ENCODE measurements around the gene ZNF331.

Gene ZNF331

GRCh38 chr19:53571339-53571738, 33.4 kb downstream of the ZNF331 start:
- DNase-seq (ENCODE audit: low read depth in 2 of 2) = no peak

- DNase-seq (ENCODE audit: low read depth in 2 of 2) = no peak
These were observed 39.2 kb downstream of the ZNF331 start for GRCh38 chr19:53576941-53577653.

- no peak for DNase-seq (ENCODE audit: low read depth in 2 of 2)
These were observed 40.0 kb downstream of the ZNF331 start for GRCh38 chr19:53577968-53578367.

- no peak for DNase-seq (ENCODE audit: low read depth in 2 of 2)
These were observed 41.6 kb downstream of the ZNF331 start for GRCh38 chr19:53579518-53579917.

GRCh38 chr19:53580871-53581835, 43.2 kb downstream of the ZNF331 start:
- no peak for DNase-seq (ENCODE audit: low read depth in 2 of 2)

- DNase-seq (ENCODE audit: low read depth in 2 of 2) = no peak
These were observed 43.9 kb downstream of the ZNF331 start for GRCh38 chr19:53581871-53582279.

GRCh38 chr19:53583181-53583580, 45.2 kb downstream of the ZNF331 start:
- DNase-seq (ENCODE audit: low read depth in 2 of 2) = no peak

GRCh38 chr19:53586277-53586691, 48.3 kb downstream of the ZNF331 start:
- no peak for DNase-seq (ENCODE audit: low read depth in 2 of 2)

GRCh38 chr19:53594811-53595509, 57.0 kb downstream of the ZNF331 start:
- DNase-seq (ENCODE audit: low read depth in 2 of 2) = no peak

GRCh38 chr19:53595510-53595867, 57.5 kb downstream of the ZNF331 start:
- DNase-seq (ENCODE audit: low read depth in 2 of 2) = no peak

- no peak for DNase-seq (ENCODE audit: low read depth in 2 of 2)
These were observed 58.1 kb downstream of the ZNF331 start for GRCh38 chr19:53596056-53596455.

GRCh38 chr19:53597023-53597422, 59.1 kb downstream of the ZNF331 start:
- no peak for DNase-seq (ENCODE audit: low read depth in 2 of 2)

- DNase-seq (ENCODE audit: low read depth in 2 of 2) = no peak
These were observed 60.4 kb downstream of the ZNF331 start for GRCh38 chr19:53598361-53598760.

GRCh38 chr19:53600217-53600616, 62.3 kb downstream of the ZNF331 start:
- no peak for DNase-seq (ENCODE audit: low read depth in 2 of 2)

- DNase-seq (ENCODE audit: low read depth in 2 of 2) = no peak
These were observed 68.1 kb downstream of the ZNF331 start for GRCh38 chr19:53606031-53606430.

GRCh38 chr19:53608381-53608780, 70.4 kb downstream of the ZNF331 start:
- DNase-seq (ENCODE audit: low read depth in 2 of 2) = no peak

GRCh38 chr19:53612762-53613526, 75.0 kb downstream of the ZNF331 start:
- no peak for DNase-seq (ENCODE audit: low read depth in 2 of 2)

GRCh38 chr19:53621885-53622740, 84.2 kb downstream of the ZNF331 start:
- DNase-seq (ENCODE audit: low read depth in 2 of 2) = no peak

GRCh38 chr19:53624771-53625545, 87.0 kb downstream of the ZNF331 start:
- DNase-seq (ENCODE audit: low read depth in 2 of 2) = no peak

GRCh38 chr19:53626486-53626885, 88.5 kb downstream of the ZNF331 start:
- no peak for DNase-seq (ENCODE audit: low read depth in 2 of 2)

Measured in activated CD8-positive, alpha-beta memory T cell treated with anti-CD3 and anti-CD28 coated beads for 4 hours (primary cell).